Muscle layer of duodenum (tissue), 2 donors: ENCODE measurements around the gene ONECUT2.

ENCODE experiments used
- H3K27ac ChIP-seq: one replicate; pipeline ENCODE4 v1.7.0; 2013; ENCODE audit warnings: mild to moderate bottlenecking, low read length
- H3K27me3 ChIP-seq: one replicate; pipeline ENCODE4 v1.7.0; 2013; ENCODE audit warnings: low read depth, mild to moderate bottlenecking, control low read depth, low read length
- H3K36me3 ChIP-seq, 2 donors: one replicate each; pipeline ENCODE4 v1.7.0; 2013; ENCODE audit warnings: low read length in 2 of 2, control low read depth in 1 of 2, mild to moderate bottlenecking in 1 of 2; ENCODE audit not compliant: insufficient read depth in 2 of 2, control insufficient read depth in 1 of 2
- H3K4me1 ChIP-seq, 2 donors: one replicate each; pipeline ENCODE4 v1.7.0; 2013; ENCODE audit warnings: low read length in 2 of 2, mild to moderate bottlenecking in 2 of 2, control low read depth in 1 of 2, moderate library complexity in 1 of 2; ENCODE audit not compliant: insufficient read depth in 2 of 2, control insufficient read depth in 1 of 2
- H3K4me3 ChIP-seq, 2 donors: one replicate each; pipeline ENCODE4 v1.7.0; 2013; ENCODE audit warnings: low read length in 2 of 2, low read depth in 1 of 2, mild to moderate bottlenecking in 1 of 2
- H3K9me3 ChIP-seq, 2 donors: one replicate each; pipeline ENCODE4 v1.7.0; 2013; ENCODE audit warnings: low read length in 2 of 2, control low read depth in 1 of 2, mild to moderate bottlenecking in 1 of 2; ENCODE audit not compliant: control insufficient read depth in 1 of 2
- donor health status: healthy.

The ONECUT2 gene

DNA sequence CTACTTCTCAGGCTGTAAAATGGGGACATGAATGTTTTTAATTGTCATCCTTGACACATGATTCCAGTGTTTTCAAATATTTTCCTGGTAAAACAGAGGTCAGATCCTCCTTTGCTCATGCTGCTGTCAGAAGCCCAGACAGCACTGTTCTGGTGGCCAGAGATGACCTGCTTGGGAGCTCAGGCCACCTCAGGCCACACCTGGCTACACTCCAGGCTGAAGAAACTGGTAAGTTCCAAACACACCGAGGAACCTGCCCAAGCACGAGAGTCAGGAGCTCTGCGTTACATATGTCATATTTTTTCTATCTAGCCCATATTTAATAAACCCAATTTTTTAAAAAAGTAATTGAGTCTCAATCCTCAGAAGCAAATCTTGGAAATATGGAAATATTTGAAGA is 103.4 kb downstream of the ONECUT2 start:
- no peak overlapping the region for H3K27ac ChIP-seq
- no peaks in the 10 kb centered on the region for H3K9me3 ChIP-seq
- H3K4me3 ChIP-seq, result no peak overlapping the region
- no peaks in the 10 kb centered on the region for H3K27me3 ChIP-seq
- H3K36me3 ChIP-seq, result no peaks in the 10 kb centered on the region
- H3K4me1 ChIP-seq, result no peaks in the 10 kb centered on the region

- no peaks in the 10 kb centered on the region for H3K4me1 ChIP-seq
- H3K27ac ChIP-seq, result no peak overlapping the region
- H3K4me3 ChIP-seq, result no peak overlapping the region
- no peaks in the 10 kb centered on the region for H3K27me3 ChIP-seq
- H3K9me3 ChIP-seq, result no peaks in the 10 kb centered on the region
- H3K36me3 ChIP-seq, result no peaks in the 10 kb centered on the region
Observed at GRCh38 chr18:57539702-57540101, 104.5 kb downstream of the ONECUT2 start.
